ENCODE measurements around the gene TTC28.

TTC28 gene

GRCh38 chr22:28381429-28382167 is 298.0 kb downstream of the TTC28 start:
- no peak for TF ChIP-seq CTCF (IDR thresholded peaks at IDR 0.05; ENCODE audit: low read depth, low read length, missing control alignments)
- no peak overlapping the region for H3K4me3 ChIP-seq (ENCODE audit: low read depth, low read length)
- no peak for DNase-seq (ENCODE audit: low read depth)

DNA sequence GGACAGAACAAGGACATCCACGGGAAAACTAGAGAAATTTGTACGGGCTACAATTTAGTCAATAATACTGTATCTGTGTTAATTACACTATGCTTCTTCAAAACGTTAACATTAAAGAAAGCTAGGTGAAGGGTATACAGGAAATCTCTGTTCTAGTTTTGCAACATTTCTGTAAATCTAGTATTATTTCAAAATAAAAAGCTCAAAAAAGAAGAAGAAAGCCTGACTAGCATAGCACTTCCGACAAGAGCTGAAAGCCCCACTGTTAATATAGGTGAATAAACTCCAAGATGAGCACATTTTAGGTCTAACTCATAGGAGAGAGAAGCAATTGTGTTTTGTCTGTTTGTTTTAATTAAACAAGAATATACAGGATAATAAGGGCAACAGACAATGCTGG is 299.7 kb downstream of the TTC28 start:
- no peak for TF ChIP-seq CTCF (IDR thresholded peaks at IDR 0.05; ENCODE audit: low read depth, low read length, missing control alignments)
- DNase-seq (ENCODE audit: low read depth), result no peak
- no peak overlapping the region for H3K4me3 ChIP-seq (ENCODE audit: low read depth, low read length)

DNA sequence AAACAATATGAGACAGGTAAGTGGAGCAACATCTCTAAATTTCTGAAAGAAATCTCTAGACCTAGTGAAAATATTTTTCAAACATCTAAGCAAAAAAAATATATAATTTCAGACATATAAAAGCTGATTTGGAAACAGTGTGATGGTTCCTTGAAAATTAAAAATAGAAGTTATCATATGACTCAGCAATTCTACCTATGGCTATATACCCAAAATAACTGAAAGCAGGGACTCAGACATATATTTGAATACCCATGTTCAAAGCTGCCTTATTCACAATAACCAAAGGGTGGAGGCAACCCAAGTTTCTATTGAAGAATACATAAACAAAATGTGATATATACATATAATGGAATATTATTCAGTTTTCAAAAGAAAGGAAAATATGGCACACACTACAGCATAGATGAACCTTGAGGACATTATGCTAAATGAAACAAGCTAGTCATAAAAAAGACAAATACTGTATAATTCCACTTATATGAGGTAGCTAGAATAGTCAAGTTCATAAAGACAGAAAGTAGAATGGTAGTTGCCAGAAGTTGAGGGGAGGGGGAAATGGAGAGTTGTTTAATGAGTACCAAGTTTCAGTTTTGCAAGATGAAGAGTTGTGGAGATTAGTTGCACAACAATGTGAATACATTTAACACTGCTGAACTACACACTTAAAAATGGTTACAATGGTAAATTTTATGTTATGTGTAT is 300.4 kb downstream of the TTC28 start:
- DNase-seq (ENCODE audit: low read depth), result no peak
- TF ChIP-seq CTCF (IDR thresholded peaks at IDR 0.05; ENCODE audit: low read depth, low read length, missing control alignments), result no peak
- H3K4me3 ChIP-seq (ENCODE audit: low read depth, low read length), result no peak overlapping the region

- no peak for TF ChIP-seq CTCF (IDR thresholded peaks at IDR 0.05; ENCODE audit: low read depth, low read length, missing control alignments)
- H3K4me3 ChIP-seq (ENCODE audit: low read depth, low read length), result no peak overlapping the region
- DNase-seq (ENCODE audit: low read depth), result no peak
These were observed 303.7 kb downstream of the TTC28 start for GRCh38 chr22:28375761-28376534.

DNA sequence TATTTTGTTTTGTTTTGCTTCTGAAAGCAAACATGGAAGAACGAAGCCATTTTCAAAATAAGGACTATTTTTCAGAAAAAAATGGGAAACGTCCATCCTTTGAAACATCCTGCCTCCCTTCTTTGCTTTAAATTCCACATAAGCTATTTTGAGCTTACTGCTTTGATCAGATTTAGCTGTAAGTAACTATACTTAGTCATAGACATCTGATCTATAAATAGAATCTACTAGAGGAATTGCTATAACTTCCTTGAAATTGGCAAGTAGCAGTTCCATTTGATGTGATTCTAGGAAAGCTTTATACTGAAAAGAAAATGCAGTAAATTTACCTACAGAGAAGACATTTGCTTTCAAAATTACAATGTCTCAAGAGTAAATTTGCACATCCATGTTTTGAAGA is 305.8 kb downstream of the TTC28 start:
- no peak for TF ChIP-seq CTCF (IDR thresholded peaks at IDR 0.05; ENCODE audit: low read depth, low read length, missing control alignments)
- no peak for DNase-seq (ENCODE audit: low read depth)
- no peak overlapping the region for H3K4me3 ChIP-seq (ENCODE audit: low read depth, low read length)

GRCh38 chr22:28369854-28370253 is 309.8 kb downstream of the TTC28 start:
- TF ChIP-seq CTCF (IDR thresholded peaks at IDR 0.05; ENCODE audit: low read depth, low read length, missing control alignments), result no peak
- no peak overlapping the region for H3K4me3 ChIP-seq (ENCODE audit: low read depth, low read length)
- DNase-seq (ENCODE audit: low read depth), result no peak
